ENCODE results near the gene KRTAP12-1.

KRTAP12-1 gene

GRCh38 chr21:44711327-44712202 lies 29.6 kb upstream of the KRTAP12-1 start, which contains the start of gene TSPEAR:
TSPEAR (minus strand) TSS chr21:44711572; CDS start chr21:44711514, 58 bp downstream.
- in situ Hi-C loops (cut with MboI; ENCODE audit: low sequenced_read_pairs) = no loop called here

- in situ Hi-C loops (cut with MboI; ENCODE audit: low sequenced_read_pairs) = no loop called here
Measured at GRCh38 chr21:44710756-44711326, 28.9 kb upstream of the KRTAP12-1 start.

- in situ Hi-C loops (cut with MboI; ENCODE audit: low sequenced_read_pairs) = no loop called here
Measured at GRCh38 chr21:44710294-44710665, 28.3 kb upstream of the KRTAP12-1 start.

GRCh38 chr21:44709426-44710293 lies 27.7 kb upstream of the KRTAP12-1 start:
- in situ Hi-C loops (cut with MboI; ENCODE audit: low sequenced_read_pairs) = no loop called here

GRCh38 chr21:44708866-44709425 lies 27.0 kb upstream of the KRTAP12-1 start:
- in situ Hi-C loops (cut with MboI; ENCODE audit: low sequenced_read_pairs) = no loop called here

GRCh38 chr21:44708213-44708865 lies 26.4 kb upstream of the KRTAP12-1 start:
- in situ Hi-C loops (cut with MboI; ENCODE audit: low sequenced_read_pairs) = no loop called here

- in situ Hi-C loops (cut with MboI; ENCODE audit: low sequenced_read_pairs) = no loop called here
Measured at GRCh38 chr21:44706706-44707581, 25.0 kb upstream of the KRTAP12-1 start.

GRCh38 chr21:44706026-44706705 lies 24.2 kb upstream of the KRTAP12-1 start:
- in situ Hi-C loops (cut with MboI; ENCODE audit: low sequenced_read_pairs) = no loop called here

- in situ Hi-C loops (cut with MboI; ENCODE audit: low sequenced_read_pairs) = no loop called here
Measured at GRCh38 chr21:44704636-44705001, 22.7 kb upstream of the KRTAP12-1 start.

- in situ Hi-C loops (cut with MboI; ENCODE audit: low sequenced_read_pairs) = no loop called here
Measured at GRCh38 chr21:44703731-44704635, 22.0 kb upstream of the KRTAP12-1 start.

- in situ Hi-C loops (cut with MboI; ENCODE audit: low sequenced_read_pairs) = no loop called here
Measured at GRCh38 chr21:44702973-44703730, 21.2 kb upstream of the KRTAP12-1 start.

GRCh38 chr21:44702111-44702972 lies 20.4 kb upstream of the KRTAP12-1 start:
- in situ Hi-C loops (cut with MboI; ENCODE audit: low sequenced_read_pairs) = no loop called here

- in situ Hi-C loops (cut with MboI; ENCODE audit: low sequenced_read_pairs) = no loop called here
Measured at GRCh38 chr21:44701541-44701940, 19.6 kb upstream of the KRTAP12-1 start.

GRCh38 chr21:44701023-44701400 lies 19.0 kb upstream of the KRTAP12-1 start:
- in situ Hi-C loops (cut with MboI; ENCODE audit: low sequenced_read_pairs) = no loop called here

GRCh38 chr21:44700101-44701022 lies 18.4 kb upstream of the KRTAP12-1 start:
- in situ Hi-C loops (cut with MboI; ENCODE audit: low sequenced_read_pairs) = no loop called here

Data from HL-60/S4 treated with phorbol 12-myristate 13-acetate at 8.2 ng/mL for 4 days and 3 days (cell line).